DOHH2 (cell line): Measurements from ENCODE around the gene SLC12A3.

Experiments used
- H3F3A ChIP-seq: fragments of 200-600 bp; sonication (generic), shearing (Covaris generic); 2 replicates; pipeline ENCODE4 v1.6.0; 2016; ENCODE audit warnings: antibody characterized with exemption, mild to moderate bottlenecking; ENCODE audit not compliant: control insufficient read depth, insufficient read depth
- H3K27ac ChIP-seq: fragments of 200-600 bp; sonication (generic); 2 replicates; pipeline ENCODE4 v1.5.1; 2014; ENCODE audit warnings: low read depth, mild to moderate bottlenecking, low read length, moderate library complexity
- H3K27me3 ChIP-seq: fragments of 200-600 bp; sonication (generic); 2 replicates; pipeline ENCODE4 v1.6.1; 2014; ENCODE audit warnings: mild to moderate bottlenecking, low read length, mixed read lengths; ENCODE audit not compliant: control insufficient read depth
- H3K36me3 ChIP-seq: fragments of 200-600 bp; sonication (generic); 2 replicates; pipeline ENCODE4 v1.6.1; 2014; ENCODE audit warnings: mild to moderate bottlenecking, low read length, moderate library complexity, mixed read lengths; ENCODE audit not compliant: control insufficient read depth
- H3K4me1 ChIP-seq: fragments of 200-600 bp; sonication (generic); 2 replicates; pipeline ENCODE4 v1.6.1; 2014; ENCODE audit warnings: mild to moderate bottlenecking, low read length, mixed read lengths; ENCODE audit not compliant: control insufficient read depth
- H3K4me2 ChIP-seq: fragments of 200-600 bp; sonication (generic); 2 replicates; pipeline ENCODE4 v1.6.0; 2014; ENCODE audit warnings: mild to moderate bottlenecking, low read length, moderate library complexity
- H3K4me3 ChIP-seq: fragments of 200-600 bp; sonication (generic); 2 replicates; pipeline ENCODE4 v1.5.1; 2014; ENCODE audit warnings: mild to moderate bottlenecking, low read length, mixed read lengths
- H3K79me2 ChIP-seq: fragments of 200-600 bp; sonication (generic); 2 replicates; pipeline ENCODE4 v1.6.1; 2014; ENCODE audit warnings: mild to moderate bottlenecking, low read length, mixed read lengths; ENCODE audit not compliant: control insufficient read depth
- H3K9me2 ChIP-seq: fragments of 200-600 bp; sonication (generic); replicated peaks from 2 replicates; pipeline ENCODE4 v1.6.1; 2014; ENCODE audit warnings: mild to moderate bottlenecking, low read length, mixed read lengths; ENCODE audit not compliant: control insufficient read depth
- H3K9me3 ChIP-seq: fragments of 200-600 bp; sonication (generic); 2 replicates; pipeline ENCODE4 v1.6.1; 2014; ENCODE audit warnings: antibody characterized with exemption, low read length, mixed read lengths; ENCODE audit not compliant: control insufficient read depth, insufficient read depth
- H4K20me1 ChIP-seq: fragments of 200-600 bp; sonication (generic); 2 replicates; pipeline ENCODE4 v1.6.0; 2014; ENCODE audit warnings: low read depth, mild to moderate bottlenecking, antibody characterized with exemption, low read length, moderate library complexity; ENCODE audit not compliant: control insufficient read depth, insufficient read depth
- CTCF ChIP-seq: fragments of 200-600 bp; sonication (generic); IDR thresholded peaks from one replicate; pipeline ENCODE4 v1.5.1; 2014; ENCODE audit warnings: antibody characterized with exemption, mild to moderate bottlenecking, low read depth, low read length; ENCODE audit not compliant: poor library complexity, severe bottlenecking
- EZH2phosphoT487 ChIP-seq: fragments of 200-600 bp; sonication (generic); IDR thresholded peaks from 2 replicates; pipeline ENCODE4 v1.6.1; 2017; ENCODE audit warnings: borderline replicate concordance, mild to moderate bottlenecking, antibody characterized with exemption, low read length, moderate library complexity, mixed read lengths

The SLC12A3 gene

DNA sequence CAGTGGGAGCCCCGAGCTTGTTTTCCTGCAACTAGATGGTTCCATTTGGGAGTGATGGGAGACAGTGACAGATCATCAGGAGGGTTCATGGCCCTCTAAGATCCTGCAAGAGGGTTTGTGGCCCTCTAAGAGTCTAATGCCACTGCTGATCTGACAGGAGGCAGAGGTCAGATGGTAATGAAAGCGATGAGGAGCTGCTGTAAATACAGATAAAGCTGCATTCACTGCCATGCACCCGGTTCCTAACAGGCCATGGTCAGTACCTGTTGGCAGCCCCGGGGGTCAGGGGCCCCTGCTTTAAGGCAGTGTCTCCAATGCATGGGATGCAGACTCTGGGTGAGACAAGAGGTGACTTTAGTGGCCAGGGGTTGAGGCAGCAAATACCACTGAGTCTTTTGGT, 30.8 kb downstream of the SLC12A3 start:
- TF ChIP-seq CTCF (no peak), EZH2phosphoT487 (no peak)
- Histone ChIP-seq H3K9me2 (no peaks in the 10 kb centered on the region), H3K9me3 (no peaks in the 10 kb centered on the region), H4K20me1 (no peaks in the 10 kb centered on the region), H3K27ac (no peak overlapping the region), H3K27me3 (peaks cover 13% of the 10 kb centered on the region; the same call in 1 of the 2 replicates), H3K4me2 (no peak overlapping the region), H3K4me1 (peaks cover 7% of the 10 kb centered on the region; the same call in 1 of the 2 replicates), H3K4me3 (no peak overlapping the region), H3K36me3 (no peaks in the 10 kb centered on the region), H3K79me2 (no peaks in the 10 kb centered on the region), H3F3A (no peaks in the 10 kb centered on the region)

DNA sequence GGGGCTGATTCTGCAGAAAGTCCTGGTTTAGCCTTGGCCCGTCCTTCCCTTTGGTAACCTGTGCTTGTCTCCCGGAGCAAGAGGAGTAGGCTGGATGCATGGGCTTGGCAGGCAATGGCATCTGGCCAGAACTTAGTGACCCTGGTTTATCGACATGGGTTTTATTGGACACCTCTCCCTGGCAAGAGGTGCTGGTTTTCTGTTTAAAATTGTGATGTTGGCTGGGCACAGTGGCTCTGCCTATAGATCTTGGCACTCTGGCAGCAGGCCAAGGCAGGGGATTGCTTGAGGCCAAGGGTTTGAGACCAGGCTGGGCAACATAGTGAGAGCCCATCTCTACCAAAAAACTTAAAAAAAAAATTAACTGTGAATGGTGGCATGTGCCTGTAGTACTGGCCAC, 31.2 kb downstream of the SLC12A3 start:
- Histone ChIP-seq H3K9me3 (no peaks in the 10 kb centered on the region), H3K9me2 (no peaks in the 10 kb centered on the region), H3K27me3 (peaks cover 17% of the 10 kb centered on the region; the same call in 1 of the 2 replicates), H3K36me3 (no peaks in the 10 kb centered on the region), H3K4me2 (no peak overlapping the region), H4K20me1 (no peaks in the 10 kb centered on the region), H3K4me3 (no peak overlapping the region), H3K27ac (no peak overlapping the region), H3F3A (no peaks in the 10 kb centered on the region), H3K79me2 (no peaks in the 10 kb centered on the region), H3K4me1 (peaks cover 7% of the 10 kb centered on the region; the same call in 1 of the 2 replicates)
- no peak for TF ChIP-seq CTCF
- TF ChIP-seq EZH2phosphoT487 = no peak

DNA sequence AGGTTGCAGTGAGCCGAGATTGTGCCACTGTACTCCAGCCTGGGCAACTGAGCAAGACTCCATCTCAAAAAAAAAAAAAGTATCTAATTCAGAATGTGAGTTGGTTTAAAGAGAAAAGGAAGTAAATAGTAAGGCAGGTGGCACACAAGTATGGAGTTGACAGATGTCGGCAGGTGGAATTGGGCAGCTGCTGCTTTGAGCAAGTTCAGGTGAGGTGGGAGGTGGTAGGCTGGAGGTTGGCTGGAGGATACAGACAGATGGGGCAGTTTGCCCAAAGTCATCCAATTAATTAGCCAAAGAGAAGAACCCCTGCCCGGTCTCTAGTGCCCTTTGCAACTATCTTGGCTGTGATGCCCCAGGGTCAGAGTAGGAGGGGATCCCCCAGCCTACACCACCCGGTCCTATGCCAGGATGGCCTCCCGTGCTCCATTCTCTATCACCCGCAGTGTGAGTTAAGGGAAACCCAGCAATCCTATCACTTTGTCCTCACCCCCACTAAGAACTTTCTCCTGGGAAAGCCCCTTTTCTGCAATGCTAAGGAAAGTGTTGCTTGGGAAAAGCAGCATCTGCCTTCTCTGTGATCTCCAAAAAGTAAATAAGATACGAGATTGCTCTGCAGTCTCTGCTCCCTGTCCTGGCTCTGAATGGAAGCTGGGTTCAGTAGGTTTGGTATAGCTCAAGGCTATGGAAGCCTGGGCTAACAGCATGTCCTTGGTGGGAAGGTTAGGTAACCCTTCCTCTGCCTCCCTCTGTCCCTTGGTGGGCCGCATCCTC, 32.2 kb downstream of the SLC12A3 start:
- no peak for TF ChIP-seq EZH2phosphoT487

DNA sequence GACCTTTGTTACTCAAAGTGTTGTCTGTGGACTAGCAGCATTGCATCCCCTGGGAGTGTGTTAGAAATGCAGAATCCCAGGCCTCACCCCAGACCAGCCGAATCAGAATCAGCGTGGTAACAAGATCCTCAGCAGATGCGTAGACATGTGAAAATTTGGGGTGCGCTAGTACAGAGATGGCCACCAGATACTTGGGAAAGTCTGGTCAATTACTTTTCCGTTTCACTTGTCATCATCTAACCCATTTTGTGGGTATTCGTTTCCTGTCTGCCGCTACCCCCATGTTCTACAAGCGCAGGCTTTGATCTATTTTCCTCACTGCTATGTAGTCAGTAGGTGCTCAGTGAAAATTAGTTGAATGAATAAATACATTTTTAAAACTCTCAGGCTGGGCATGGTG, 33.8 kb downstream of the SLC12A3 start:
- Histone ChIP-seq H3F3A (no peaks in the 10 kb centered on the region), H3K4me2 (no peak overlapping the region), H3K79me2 (no peaks in the 10 kb centered on the region), H3K4me3 (no peak overlapping the region), H3K4me1 (peaks cover 7% of the 10 kb centered on the region; the same call in 1 of the 2 replicates), H3K9me3 (no peaks in the 10 kb centered on the region), H3K9me2 (no peaks in the 10 kb centered on the region), H3K27ac (no peak overlapping the region), H3K36me3 (no peaks in the 10 kb centered on the region), H3K27me3 (peaks cover 17% of the 10 kb centered on the region; the same call in 1 of the 2 replicates), H4K20me1 (no peaks in the 10 kb centered on the region)
- TF ChIP-seq EZH2phosphoT487 (no peak), CTCF (no peak)

More for the DNA sequence above, 32.2 kb downstream of the SLC12A3 start:
- Histone ChIP-seq H3K9me3 (no peaks in the 10 kb centered on the region), H3F3A (no peaks in the 10 kb centered on the region), H3K4me3 (no peak overlapping the region), H3K9me2 (no peaks in the 10 kb centered on the region), H3K4me1 (peaks cover 7% of the 10 kb centered on the region; the same call in 1 of the 2 replicates), H3K79me2 (no peaks in the 10 kb centered on the region), H3K36me3 (no peaks in the 10 kb centered on the region), H3K4me2 (no peak overlapping the region), H3K27me3 (peaks cover 17% of the 10 kb centered on the region; the same call in 1 of the 2 replicates), H4K20me1 (no peaks in the 10 kb centered on the region), H3K27ac (no peak overlapping the region)
